ENCODE results near the gene STARD13. TPM values are rescaled to one million over a fixed set of nuclear protein-coding genes. Genes with fewer than 3 reads are reported as not detected.

Gene STARD13
- total RNA-seq, 2 experiments from 2014 or later, result 0.57 TPM; not detected in 1

GRCh38 chr13:33195693-33196464, 89.7 kb downstream of the STARD13 start:
- BruUV-seq (replicated peaks), result no TSS peak
- Histone ChIP-seq H3K9me3 (ENCODE audit: low read length) (no peaks in the 10 kb centered on the region), H3K4me2 (ENCODE audit: low read length) (no peak overlapping the region), H3K4me1 (ENCODE audit: insufficient read depth, low read length, poor library complexity, severe bottlenecking) (no peaks in the 10 kb centered on the region), H3K36me3 (ENCODE audit: insufficient read depth, low read length) (no peaks in the 10 kb centered on the region), H3K27ac (ENCODE audit: low read depth, low read length, poor library complexity, severe bottlenecking) (no peak overlapping the region), H3K9me2 (ENCODE audit: insufficient read depth, low read length) (no peaks in the 10 kb centered on the region), H2AFZ (ENCODE audit: low read length) (no peak overlapping the region), H3K79me2 (ENCODE audit: insufficient read depth, low read depth, low read length) (no peaks in the 10 kb centered on the region), H3K4me3 (ENCODE audit: low read depth, low read length, poor library complexity, severe bottlenecking) (no peak overlapping the region), H4K20me1 (ENCODE audit: insufficient read depth, low read length) (no peaks in the 10 kb centered on the region)
- ChIA-PET CTCF (ENCODE audit: unreplicated experiment) (no interaction called here), POLR2A (interaction anchor here (1.1 kb wide), 1 partner anchor 22 kb away, joined by 4 read pairs; no protein-coding TSS in a partner anchor)
- intact Hi-C loops (cut with micrococcal nuclease; ENCODE audit: unreplicated experiment), result no loop called here
- TF ChIP-seq CTCF (conservative IDR thresholded peaks at IDR 0.05; ENCODE audit: low read length), result no peak
- no peak for TF ChIP-seq EZH2phosphoT487 (IDR thresholded peaks at IDR 0.05; ENCODE audit: borderline replicate concordance, low read depth, low read length)
- DNase-seq (ENCODE audit: low spot score), result no peak

- ChIA-PET CTCF (ENCODE audit: unreplicated experiment) (no interaction called here), POLR2A (no interaction called here)
- Histone ChIP-seq H3K79me2 (ENCODE audit: insufficient read depth, low read depth, low read length) (no peaks in the 10 kb centered on the region), H3K36me3 (ENCODE audit: insufficient read depth, low read length) (no peaks in the 10 kb centered on the region), H3K4me2 (ENCODE audit: low read length) (no peak overlapping the region), H3K27ac (ENCODE audit: low read depth, low read length, poor library complexity, severe bottlenecking) (no peak overlapping the region), H3K9me3 (ENCODE audit: low read length) (no peaks in the 10 kb centered on the region), H3K4me1 (ENCODE audit: insufficient read depth, low read length, poor library complexity, severe bottlenecking) (no peaks in the 10 kb centered on the region), H3K9me2 (ENCODE audit: insufficient read depth, low read length) (no peaks in the 10 kb centered on the region), H4K20me1 (ENCODE audit: insufficient read depth, low read length) (no peaks in the 10 kb centered on the region), H3K4me3 (ENCODE audit: low read depth, low read length, poor library complexity, severe bottlenecking) (no peak overlapping the region), H2AFZ (ENCODE audit: low read length) (no peak overlapping the region)
- TF ChIP-seq EZH2phosphoT487 (IDR thresholded peaks at IDR 0.05; ENCODE audit: borderline replicate concordance, low read depth, low read length), result no peak
- no TSS peak for BruUV-seq (replicated peaks)
- DNase-seq (ENCODE audit: low spot score), result no peak
- intact Hi-C loops (cut with micrococcal nuclease; ENCODE audit: unreplicated experiment), result no loop called here
These were observed 90.5 kb downstream of the STARD13 start for GRCh38 chr13:33194820-33195692.

- no TSS peak for BruUV-seq (replicated peaks)
- no peak overlapping the region for H3K4me3 ChIP-seq (ENCODE audit: low read depth, low read length, poor library complexity, severe bottlenecking)
- no peaks in the 10 kb centered on the region for H3K36me3 ChIP-seq (ENCODE audit: insufficient read depth, low read length)
- no peak overlapping the region for H2AFZ ChIP-seq (ENCODE audit: low read length)
- DNase-seq (ENCODE audit: low spot score), result no peak
- ChIA-PET CTCF (ENCODE audit: unreplicated experiment) (interaction anchor here (0.6 kb wide), 1 partner anchor 10 kb away, joined by 3 read pairs; no protein-coding TSS in a partner anchor), POLR2A (interaction anchor here (0.6 to 1.2 kb wide), 3 partner anchors 17 to 186 kb away, joined by 3 to 4 read pairs (median 3); no protein-coding TSS in a partner anchor)
- no peaks in the 10 kb centered on the region for H3K4me1 ChIP-seq (ENCODE audit: insufficient read depth, low read length, poor library complexity, severe bottlenecking)
- no peaks in the 10 kb centered on the region for H3K79me2 ChIP-seq (ENCODE audit: insufficient read depth, low read depth, low read length)
- TF ChIP-seq CTCF (conservative IDR thresholded peaks at IDR 0.05; ENCODE audit: low read length), result no peak
- TF ChIP-seq EZH2phosphoT487 (IDR thresholded peaks at IDR 0.05; ENCODE audit: borderline replicate concordance, low read depth, low read length), result no peak
- no peak overlapping the region for H3K4me2 ChIP-seq (ENCODE audit: low read length)
- H4K20me1 ChIP-seq (ENCODE audit: insufficient read depth, low read length), result no peaks in the 10 kb centered on the region
- H3K9me3 ChIP-seq (ENCODE audit: low read length), result no peaks in the 10 kb centered on the region
- H3K9me2 ChIP-seq (ENCODE audit: insufficient read depth, low read length), result no peaks in the 10 kb centered on the region
- no peak overlapping the region for H3K27ac ChIP-seq (ENCODE audit: low read depth, low read length, poor library complexity, severe bottlenecking)
- intact Hi-C loops (cut with micrococcal nuclease; ENCODE audit: unreplicated experiment), result no loop called here
These were observed 92.1 kb downstream of the STARD13 start for GRCh38 chr13:33193428-33193974.

Measured in OCI-LY7 (cell line).